Suppressor macrophage treated with lipopolysaccharide for 1 hour (primary cell): ENCODE results near the gene ZNF845.
A peak's percentile ranks its signal among the peaks of the same experiment; 100 is the strongest.
"Not testable (repeated sequence)": the region's sequence is repeated elsewhere in the genome, so short reads cannot be mapped to it uniquely, and the experiment has no call there.

Experiments
- DNase-seq, 3 donors: peaks; one replicate each; pipeline ENCODE4 v3.0.0-alpha.2; 2020 to 2022

ZNF845 gene

DNA sequence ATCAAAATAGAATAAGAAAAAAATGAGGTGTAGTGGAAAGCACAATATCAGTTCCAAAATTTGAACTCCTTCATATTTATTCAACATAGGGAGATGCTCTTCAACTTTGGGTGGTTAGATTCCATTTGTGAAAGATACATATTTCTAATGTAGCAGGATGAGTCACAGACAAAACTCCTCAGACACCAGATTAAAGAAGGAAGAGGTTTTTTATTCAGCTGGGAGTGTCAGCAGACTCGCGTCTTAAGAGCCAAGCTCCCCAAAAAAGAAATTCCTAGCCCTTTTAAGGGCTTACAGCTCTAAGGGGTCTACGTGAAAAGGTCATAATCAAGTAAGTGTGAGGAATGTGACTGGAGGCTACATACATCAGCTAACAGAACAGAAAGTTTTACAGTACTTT lies 54.6 kb downstream of the ZNF845 start:
- no peak for DNase-seq

DNA sequence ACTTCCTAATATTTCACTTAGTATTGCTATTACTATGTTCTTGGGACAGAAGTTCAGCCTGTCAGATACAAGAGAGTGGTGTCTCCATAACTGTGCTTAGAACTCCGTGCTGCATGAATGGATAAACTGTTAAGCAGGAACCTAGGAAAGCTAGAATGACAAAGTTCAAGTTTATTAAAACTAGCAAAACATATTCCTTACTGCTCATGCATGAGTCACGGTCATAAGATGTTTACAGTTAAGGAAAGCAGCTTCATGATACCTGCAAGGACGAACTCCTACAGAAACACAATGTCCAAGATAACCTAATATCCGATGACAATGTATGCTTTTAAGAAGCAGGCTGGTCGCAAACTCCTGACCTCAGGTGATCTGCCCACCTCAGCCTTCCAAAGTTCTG lies 55.4 kb downstream of the ZNF845 start:
- DNase-seq = no peak

- no peak for DNase-seq
These were observed 56.0 kb downstream of the ZNF845 start for GRCh38 chr19:53389571-53389970.

GRCh38 chr19:53389978-53390377 lies 56.4 kb downstream of the ZNF845 start:
- DNase-seq = no peak

GRCh38 chr19:53394522-53394973 lies 61.0 kb downstream of the ZNF845 start:
- DNase-seq = peak; percentile 27 to 54 (median 39)

GRCh38 chr19:53394974-53395839 lies 61.7 kb downstream of the ZNF845 start, which contains the start of gene ZNF765:
Gene ZNF765 (plus strand): TSS chr19:53395149. CDS start chr19:53398016, 2,867 bp downstream.
- peak; percentile 93 to 99 (median 98) for DNase-seq

GRCh38 chr19:53395840-53396524 lies 62.4 kb downstream of the ZNF845 start:
- not testable (repeated sequence) for DNase-seq

- no peak for DNase-seq
These were observed 62.9 kb downstream of the ZNF845 start for GRCh38 chr19:53396525-53396868.

DNA sequence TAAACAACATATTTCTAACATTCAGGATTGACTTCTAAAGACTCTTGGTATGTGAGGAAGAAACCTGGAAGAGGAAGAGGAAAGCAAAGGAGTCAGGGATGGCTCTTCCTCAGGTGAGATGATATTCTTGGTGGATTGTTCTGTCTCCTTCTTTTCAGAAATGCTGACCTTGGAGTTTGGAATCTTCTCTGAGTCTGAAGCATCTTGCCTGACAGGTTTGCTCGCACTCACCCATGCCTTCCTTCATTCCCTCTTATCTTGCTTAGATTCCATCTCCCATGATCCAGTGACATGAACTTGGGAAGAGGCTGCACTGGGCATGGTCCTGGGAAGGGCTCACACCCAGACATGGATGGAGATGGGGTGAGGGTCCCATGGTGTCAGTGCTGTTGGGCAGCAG lies 64.4 kb downstream of the ZNF845 start:
- DNase-seq = not testable (repeated sequence)
